GM21529 (cell line): ENCODE data around the gene SERTAD1.

Experiments
- ATAC-seq: cut with Tn5 transposase; IDR thresholded peaks from one replicate; pipeline ENCODE4 v1.9.1; 2021; ENCODE audit not compliant: unreplicated experiment

Gene SERTAD1

GRCh38 chr19:40407714-40408597 is 17.8 kb downstream of the SERTAD1 start:
- ATAC-seq: no peak

- peak; percentile 62 for ATAC-seq
Measured at GRCh38 chr19:40403262-40403984, 22.4 kb downstream of the SERTAD1 start.

GRCh38 chr19:40400559-40400958 is 25.2 kb downstream of the SERTAD1 start:
- no peak for ATAC-seq

- no peak for ATAC-seq
Measured at GRCh38 chr19:40398417-40399131, 27.2 kb downstream of the SERTAD1 start.

- no peak for ATAC-seq
Measured at GRCh38 chr19:40397568-40397906, 28.3 kb downstream of the SERTAD1 start.

GRCh38 chr19:40396886-40397567 is 28.8 kb downstream of the SERTAD1 start:
- no peak for ATAC-seq

- ATAC-seq: no peak
Measured at GRCh38 chr19:40395956-40396355, 29.8 kb downstream of the SERTAD1 start.

GRCh38 chr19:40394816-40395210 is 31.0 kb downstream of the SERTAD1 start:
- no peak for ATAC-seq

GRCh38 chr19:40393894-40394815 is 31.6 kb downstream of the SERTAD1 start:
- no peak for ATAC-seq

GRCh38 chr19:40392894-40393517 is 32.8 kb downstream of the SERTAD1 start:
- no peak for ATAC-seq

- no peak for ATAC-seq
Measured at GRCh38 chr19:40392123-40392522, 33.7 kb downstream of the SERTAD1 start.

- no peak for ATAC-seq
Measured at GRCh38 chr19:40390084-40390742, 35.6 kb downstream of the SERTAD1 start, which contains the start of gene HIPK4. Gene HIPK4, minus strand, starts transcription at chr19:40390181. Its CDS starts 279 bp downstream, at chr19:40389902.

- no peak for ATAC-seq
Measured at GRCh38 chr19:40389404-40390083, 36.2 kb downstream of the SERTAD1 start.

GRCh38 chr19:40388481-40388880 is 37.3 kb downstream of the SERTAD1 start:
- no peak for ATAC-seq

- ATAC-seq: no peak
Measured at GRCh38 chr19:40387155-40387554, 38.6 kb downstream of the SERTAD1 start.

- no peak for ATAC-seq
Measured at GRCh38 chr19:40383668-40384248, 42.0 kb downstream of the SERTAD1 start.

GRCh38 chr19:40381321-40381720 is 44.5 kb downstream of the SERTAD1 start:
- no peak for ATAC-seq
